A673 (cell line): ENCODE measurements around the gene ISY1. TPM values are rescaled to one million over a fixed set of nuclear protein-coding genes. Genes with fewer than 3 reads are reported as not detected.

ENCODE experiments used
- BruUV-seq: library from RNA; stranded (reverse); fragments of 400-500 nt; replicated peaks from 2 replicates; lab custom pipeline; 2021; lab: Mats Ljungman, UMichigan
- CTCF ChIA-PET: fragments of 300-600 bp; sonication (Branson Sonifier 250); formaldehyde crosslinking; loops from one replicate; lab custom pipeline; 2022; ENCODE audit warnings: antibody characterized with exemption; lab: Charles Lee
- POLR2A ChIA-PET: fragments of 300-600 bp; sonication (Branson Sonifier 250); formaldehyde crosslinking; loops from one replicate; lab custom pipeline; 2022; ENCODE audit warnings: antibody characterized with exemption; ENCODE audit not compliant: low non-redundant PET; lab: Charles Lee
- DNase-seq: peaks from one replicate; pipeline ENCODE4 v3.0.0-alpha.2; 2015; ENCODE audit warnings: low spot score
- H3K27ac ChIP-seq: fragments of 200-600 bp; sonication (generic); 2 replicates; pipeline ENCODE4 v1.5.1; 2016; ENCODE audit warnings: mixed run types, low read depth, mild to moderate bottlenecking, mixed read lengths, antibody characterized with exemption, low read length; ENCODE audit not compliant: poor library complexity, severe bottlenecking
- H3K27me3 ChIP-seq: fragments of 200-600 bp; sonication (generic); replicated peaks from 2 replicates; pipeline ENCODE4 v1.6.1; 2017; ENCODE audit warnings: mixed run types, low read depth, mild to moderate bottlenecking, mixed read lengths, antibody characterized with exemption, low read length; ENCODE audit not compliant: insufficient read depth, poor library complexity
- H3K36me3 ChIP-seq: fragments of 200-600 bp; sonication (generic); 2 replicates; pipeline ENCODE4 v1.6.1; 2016; ENCODE audit warnings: mixed run types, mild to moderate bottlenecking, mixed read lengths, antibody characterized with exemption, low read length; ENCODE audit not compliant: insufficient read depth, poor library complexity, severe bottlenecking
- H3K4me1 ChIP-seq: fragments of 200-600 bp; sonication (generic); 2 replicates; pipeline ENCODE4 v1.6.1; 2017; ENCODE audit warnings: mixed run types, mild to moderate bottlenecking, mixed read lengths, antibody characterized with exemption, low read length; ENCODE audit not compliant: insufficient read depth, poor library complexity, severe bottlenecking
- H3K4me3 ChIP-seq: fragments of 200-600 bp; sonication (generic); 2 replicates; pipeline ENCODE4 v1.5.1; 2016; ENCODE audit warnings: low read depth, mixed run types, mild to moderate bottlenecking, mixed read lengths, low read length; ENCODE audit not compliant: poor library complexity, severe bottlenecking
- H3K9me3 ChIP-seq: fragments of 200-600 bp; sonication (generic); 2 replicates; pipeline ENCODE4 v1.6.1; 2016; ENCODE audit warnings: mixed run types, low read depth, mild to moderate bottlenecking, mixed read lengths, antibody characterized with exemption, low read length; ENCODE audit not compliant: poor library complexity, severe bottlenecking
- CTCF ChIP-seq: fragments of 300-800, 200-600 bp; sonication (generic); conservative IDR thresholded peaks from 2 replicates; pipeline ENCODE4 v1.5.1; 2017; ENCODE audit warnings: low read depth, mild to moderate bottlenecking, antibody characterized with exemption, low read length, moderate library complexity, mixed read lengths
- EZH2 ChIP-seq: fragments of 200-600 bp; sonication (generic); IDR thresholded peaks from 2 replicates; pipeline ENCODE4 v1.6.1; 2017; ENCODE audit warnings: borderline replicate concordance, low read depth, mild to moderate bottlenecking, mixed read lengths, antibody characterized with exemption, low read length; ENCODE audit not compliant: poor library complexity, severe bottlenecking
- intact Hi-C: fragments of 100-400 bp; cut with micrococcal nuclease; formaldehyde crosslinking; loops from one replicate; pipeline ENCODE4 v1.10.0; 2022; ENCODE audit not compliant: unreplicated experiment
- total RNA-seq: library from RNA; stranded (reverse); gene quantifications from 2 replicates; pipeline ENCODE4 v1.2.3, GENCODE V29; 2021

The ISY1 gene
- total RNA-seq, 1 experiment from 2014 or later = 46.2 TPM

- ChIA-PET CTCF (interaction anchor here (1.2 kb wide), 1 partner anchor 40 kb away, joined by 5 read pairs; no protein-coding TSS in a partner anchor), POLR2A (interaction anchor here (0.6 kb wide), 3 partner anchors 13 to 157 kb away, joined by 4 to 18 read pairs (median 13); no protein-coding TSS in a partner anchor)
- no TSS peak for BruUV-seq
- peak; percentile 82 for DNase-seq
- Histone ChIP-seq H3K4me1 (peaks cover 4% of the 10 kb centered on the region), H3K9me3 (no peaks in the 10 kb centered on the region), H3K36me3 (no peaks in the 10 kb centered on the region), H3K4me3 (peak within 1 kb of the TSS; percentile 53), H3K27me3 (no peaks in the 10 kb centered on the region), H3K27ac (peak within 1 kb of the TSS; percentile 74)
- TF ChIP-seq EZH2 (no peak), CTCF (no peak)
- intact Hi-C loops = no loop called here
Observed at GRCh38 chr3:129121792-129122411, 39.0 kb downstream of the ISY1 start, which contains the start of gene RAB43. Gene RAB43 (minus strand): TSS chr3:129121804. CDS start chr3:129121489, 315 bp downstream.

GRCh38 chr3:129121016-129121791 is 39.7 kb downstream of the ISY1 start:
- TF ChIP-seq EZH2 = no peak
- no peak for TF ChIP-seq CTCF
- intact Hi-C loops = no loop called here
- ChIA-PET CTCF (interaction anchor here (1.2 kb wide), 1 partner anchor 41 kb away, joined by 5 read pairs; no protein-coding TSS in a partner anchor), POLR2A (interaction anchor here (0.6 kb wide), 1 partner anchor 12 kb away, joined by 18 read pairs; no protein-coding TSS in a partner anchor)
- peak overlapping the region; percentile 26 for H3K27ac ChIP-seq
- no peaks in the 10 kb centered on the region for H3K27me3 ChIP-seq
- BruUV-seq = no TSS peak
- H3K4me1 ChIP-seq = peaks cover 4% of the 10 kb centered on the region
- peak overlapping the region; percentile 53 for H3K4me3 ChIP-seq
- no peaks in the 10 kb centered on the region for H3K36me3 ChIP-seq
- no peaks in the 10 kb centered on the region for H3K9me3 ChIP-seq
- DNase-seq = peak; percentile 47

GRCh38 chr3:129120254-129121004 is 40.4 kb downstream of the ISY1 start:
- POLR2A ChIA-PET = no interaction called here
- CTCF ChIA-PET = no interaction called here
- DNase-seq = peak; percentile 89
- Histone ChIP-seq H3K27me3 (no peaks in the 10 kb centered on the region), H3K27ac (peak overlapping the region; percentile 26), H3K4me3 (peak overlapping the region; percentile 53), H3K9me3 (no peaks in the 10 kb centered on the region), H3K36me3 (no peaks in the 10 kb centered on the region), H3K4me1 (peaks cover 4% of the 10 kb centered on the region)
- TF ChIP-seq CTCF (peak; percentile 20; the same call in 1 of the 2 replicates), EZH2 (no peak)
- no TSS peak for BruUV-seq
- intact Hi-C loops = no loop called here
